PC-3 (cell line): ENCODE data around the gene TSPAN9.

Experiments used
- EZH2 ChIP-seq: fragments of 300-600 bp; sonication (generic); IDR thresholded peaks from one replicate; pipeline ENCODE4 v1.6.1; 2017; ENCODE audit warnings: antibody characterized with exemption, mild to moderate bottlenecking, low read length; ENCODE audit not compliant: unreplicated experiment
- TF ChIP-seq, protein P1 (sequence below): fragments of 300-600 bp; sonication (generic); conservative IDR thresholded peaks from 2 replicates; pipeline ENCODE4 v1.5.1; 2017; ENCODE audit warnings: antibody characterized with exemption, low read depth, mild to moderate bottlenecking, low read length

DNA sequence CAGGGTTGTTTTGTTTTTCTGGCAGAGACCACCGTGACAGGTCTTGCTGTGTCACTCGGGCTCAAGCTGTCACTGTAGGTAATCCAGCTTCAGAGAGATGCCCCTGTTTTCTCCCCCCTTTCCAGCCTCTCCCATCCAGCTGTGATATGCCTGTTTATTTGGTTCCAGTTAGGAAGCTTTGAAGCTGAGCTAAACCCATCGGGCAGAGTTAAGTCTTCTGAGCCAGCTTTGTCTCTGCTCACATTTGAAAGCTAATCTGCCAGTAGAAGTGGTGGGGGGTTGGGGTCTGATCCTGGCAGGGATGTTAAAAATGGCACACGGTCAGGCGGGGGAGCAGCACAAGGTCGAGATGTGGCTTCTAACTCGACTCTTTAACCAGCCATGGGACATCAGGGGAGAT lies 130.0 kb downstream of the TSPAN9 start:
- TF ChIP-seq, protein P1, sequence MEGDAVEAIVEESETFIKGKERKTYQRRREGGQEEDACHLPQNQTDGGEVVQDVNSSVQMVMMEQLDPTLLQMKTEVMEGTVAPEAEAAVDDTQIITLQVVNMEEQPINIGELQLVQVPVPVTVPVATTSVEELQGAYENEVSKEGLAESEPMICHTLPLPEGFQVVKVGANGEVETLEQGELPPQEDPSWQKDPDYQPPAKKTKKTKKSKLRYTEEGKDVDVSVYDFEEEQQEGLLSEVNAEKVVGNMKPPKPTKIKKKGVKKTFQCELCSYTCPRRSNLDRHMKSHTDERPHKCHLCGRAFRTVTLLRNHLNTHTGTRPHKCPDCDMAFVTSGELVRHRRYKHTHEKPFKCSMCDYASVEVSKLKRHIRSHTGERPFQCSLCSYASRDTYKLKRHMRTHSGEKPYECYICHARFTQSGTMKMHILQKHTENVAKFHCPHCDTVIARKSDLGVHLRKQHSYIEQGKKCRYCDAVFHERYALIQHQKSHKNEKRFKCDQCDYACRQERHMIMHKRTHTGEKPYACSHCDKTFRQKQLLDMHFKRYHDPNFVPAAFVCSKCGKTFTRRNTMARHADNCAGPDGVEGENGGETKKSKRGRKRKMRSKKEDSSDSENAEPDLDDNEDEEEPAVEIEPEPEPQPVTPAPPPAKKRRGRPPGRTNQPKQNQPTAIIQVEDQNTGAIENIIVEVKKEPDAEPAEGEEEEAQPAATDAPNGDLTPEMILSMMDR: no peak
- TF ChIP-seq EZH2: no peak
